OCI-LY1 (cell line): Measurements from ENCODE around the gene TPRA1.

ENCODE experiments used
- H2AFZ ChIP-seq: fragments of 200-600 bp; sonication (generic), shearing (Covaris generic); 2 replicates; pipeline ENCODE4 v1.6.0; 2014; ENCODE audit warnings: antibody characterized with exemption, mild to moderate bottlenecking, low read length
- H3F3A ChIP-seq: fragments of 200-600 bp; sonication (generic), shearing (Covaris generic); 2 replicates; pipeline ENCODE4 v1.6.0; 2014; ENCODE audit warnings: mild to moderate bottlenecking, antibody characterized with exemption, low read length, moderate library complexity; ENCODE audit not compliant: insufficient read depth
- H3K27ac ChIP-seq: fragments of 200-600 bp; sonication (generic); 2 replicates; pipeline ENCODE4 v1.5.1; 2014; ENCODE audit warnings: low read length, mixed run types, mild to moderate bottlenecking, low read depth; ENCODE audit not compliant: poor library complexity, severe bottlenecking
- H3K27me3 ChIP-seq: fragments of 200-600 bp; sonication (generic); 2 replicates; pipeline ENCODE4 v1.6.0; 2014; ENCODE audit warnings: antibody characterized with exemption, mild to moderate bottlenecking, low read length, moderate library complexity; ENCODE audit not compliant: insufficient read depth
- H3K36me3 ChIP-seq: fragments of 200-600 bp; sonication (generic); 2 replicates; pipeline ENCODE4 v1.6.1; 2014; ENCODE audit warnings: mild to moderate bottlenecking, antibody characterized with exemption, low read length, moderate library complexity, mixed read lengths; ENCODE audit not compliant: insufficient read depth
- H3K4me1 ChIP-seq: fragments of 200-600 bp; sonication (generic); 2 replicates; pipeline ENCODE4 v1.5.1; 2014; ENCODE audit warnings: mild to moderate bottlenecking, low read length, moderate library complexity; ENCODE audit not compliant: insufficient read depth, severe bottlenecking
- H3K4me2 ChIP-seq: fragments of 200-600 bp; sonication (generic), shearing (Covaris generic); 2 replicates; pipeline ENCODE4 v1.6.1; 2014; ENCODE audit warnings: low read length
- H3K4me3 ChIP-seq: fragments of 200-600 bp; sonication (generic); 2 replicates; pipeline ENCODE4 v1.5.1; 2014; ENCODE audit warnings: low read length, low read depth, mild to moderate bottlenecking, mixed read lengths; ENCODE audit not compliant: poor library complexity, severe bottlenecking
- H3K79me2 ChIP-seq: fragments of 200-600 bp; shearing (Covaris generic); 2 replicates; pipeline ENCODE4 v1.6.1; 2016; ENCODE audit warnings: mixed run types, low read length, mixed read lengths; ENCODE audit not compliant: insufficient read depth
- H3K9ac ChIP-seq: fragments of 200-600 bp; sonication (generic), shearing (Covaris generic); 2 replicates; pipeline ENCODE4 v1.6.1; 2014; ENCODE audit warnings: mild to moderate bottlenecking, low read length, mixed read lengths
- H3K9me2 ChIP-seq: fragments of 200-600 bp; sonication (generic), shearing (Covaris generic); 2 replicates; pipeline ENCODE4 v1.6.1; 2014; ENCODE audit warnings: low read depth, mild to moderate bottlenecking, low read length, mixed read lengths
- H3K9me3 ChIP-seq: fragments of 200-600 bp; shearing (Covaris generic); 2 replicates; pipeline ENCODE4 v1.6.1; 2014; ENCODE audit warnings: low read length, mixed read lengths
- H4K20me1 ChIP-seq: fragments of 200-600 bp; sonication (generic), shearing (Covaris generic); 2 replicates; pipeline ENCODE4 v1.6.0; 2016; ENCODE audit warnings: mild to moderate bottlenecking, low read length; ENCODE audit not compliant: insufficient read depth
- CTCF ChIP-seq: fragments of 200-600 bp; sonication (generic), shearing (Covaris generic); IDR thresholded peaks from 2 replicates; pipeline ENCODE4 v1.5.1; 2017; ENCODE audit warnings: mild to moderate bottlenecking, antibody characterized with exemption, low read length, moderate library complexity, mixed read lengths
- EZH2 ChIP-seq: fragments of 200-600 bp; sonication (generic), shearing (Covaris generic); IDR thresholded peaks from 2 replicates; pipeline ENCODE4 v1.8.0; 2017; ENCODE audit warnings: borderline replicate concordance, mixed run types, mild to moderate bottlenecking, antibody characterized with exemption, low read length, moderate library complexity, mixed read lengths

The TPRA1 gene

GRCh38 chr3:127590593-127591465, at the start of gene TPRA1:
Gene TPRA1 (minus strand): TSS chr3:127590733. CDS start chr3:127580146, 10,587 bp downstream.
- H3K4me2 ChIP-seq = peak within 1 kb of the TSS; percentile 92
- H3K27ac ChIP-seq = peak within 1 kb of the TSS; percentile 88
- peaks cover 53% of the 10 kb centered on the region for H3K4me1 ChIP-seq
- H3K4me3 ChIP-seq = peak within 1 kb of the TSS; percentile 92
- no peak within 1 kb of the TSS for H2AFZ ChIP-seq
- no peaks in the 10 kb centered on the region for H3K9me2 ChIP-seq
- no peaks in the 10 kb centered on the region for H3F3A ChIP-seq
- no peaks in the 10 kb centered on the region for H3K9me3 ChIP-seq
- 0 out of 2 replicates have a peak, but pooled peaks cover 3% of the 10 kb centered on the region for H3K79me2 ChIP-seq
- H3K36me3 ChIP-seq = peaks cover 20% of the 10 kb centered on the region; the same call in 1 of the 2 replicates
- TF ChIP-seq CTCF (peak; percentile 36; the same call in 1 of the 2 replicates), EZH2 (no peak)
- H3K9ac ChIP-seq = peak within 1 kb of the TSS; percentile 90
- H3K27me3 ChIP-seq = no peaks in the 10 kb centered on the region
- no peaks in the 10 kb centered on the region for H4K20me1 ChIP-seq

- Histone ChIP-seq H3K27ac (no peak overlapping the region), H3K36me3 (no peaks in the 10 kb centered on the region; the same call in none of the 2 replicates), H3K9me3 (no peaks in the 10 kb centered on the region), H4K20me1 (no peaks in the 10 kb centered on the region), H3K9me2 (no peaks in the 10 kb centered on the region), H3K4me1 (peaks cover 7% of the 10 kb centered on the region), H3K9ac (no peak overlapping the region), H3K4me2 (no peak overlapping the region), H3K27me3 (no peaks in the 10 kb centered on the region), H3F3A (no peaks in the 10 kb centered on the region), H3K79me2 (no peaks in the 10 kb centered on the region), H2AFZ (no peak overlapping the region), H3K4me3 (no peak overlapping the region)
- TF ChIP-seq CTCF (no peak), EZH2 (no peak)
Observed at GRCh38 chr3:127640042-127640355, 49.5 kb upstream of the TPRA1 start.

GRCh38 chr3:127639173-127640041, 48.9 kb upstream of the TPRA1 start:
- Histone ChIP-seq H3K4me1 (peaks cover 7% of the 10 kb centered on the region), H3K27me3 (no peaks in the 10 kb centered on the region), H3K9me3 (no peaks in the 10 kb centered on the region), H3K4me2 (no peak overlapping the region), H3K9ac (no peak overlapping the region), H3F3A (no peaks in the 10 kb centered on the region), H3K79me2 (no peaks in the 10 kb centered on the region), H3K4me3 (no peak overlapping the region), H2AFZ (no peak overlapping the region), H3K36me3 (no peaks in the 10 kb centered on the region; the same call in none of the 2 replicates), H3K27ac (no peak overlapping the region), H4K20me1 (no peaks in the 10 kb centered on the region), H3K9me2 (no peaks in the 10 kb centered on the region)
- TF ChIP-seq CTCF (no peak), EZH2 (no peak)
